ENCODE data around the gene HEY2. TPM values are rescaled to one million over a fixed set of nuclear protein-coding genes. Genes with fewer than 3 reads are reported as not detected.

Gene HEY2
- total RNA-seq, 1 experiment from 2014 or later, result 6.6 TPM

DNA sequence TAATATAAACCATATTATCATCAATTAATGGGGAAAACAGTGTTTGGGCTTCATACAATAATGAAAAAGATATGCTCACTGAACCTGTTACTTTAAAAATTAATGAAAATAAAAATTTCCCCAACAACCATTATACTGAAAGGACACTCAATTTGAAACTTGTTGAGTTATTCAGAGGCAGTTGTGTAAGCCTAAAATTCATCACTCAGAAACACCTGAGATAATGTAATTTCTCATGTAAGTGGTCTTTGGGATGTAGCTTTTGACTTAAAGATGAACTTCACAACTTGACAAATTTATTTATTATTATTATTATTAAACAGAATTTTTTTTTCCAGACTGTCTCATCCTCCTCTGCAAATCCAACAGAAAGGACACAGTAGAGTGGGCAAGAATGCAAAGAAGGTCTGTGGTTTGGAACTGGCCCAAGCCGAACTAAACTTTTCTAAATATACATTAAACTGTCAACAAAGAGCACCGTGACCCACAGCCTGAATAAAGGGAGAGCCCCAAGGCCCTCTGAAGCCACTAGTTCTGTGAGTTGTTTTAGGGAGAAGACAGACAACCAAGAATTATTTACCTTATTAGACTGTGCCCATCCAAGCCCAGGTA, 32.2 kb upstream of the HEY2 start:
- Mint-ChIP-seq H3K36me3 (ENCODE audit: insufficient read depth in 1 of 3, low read depth in 3 of 3) (peaks cover 6 to 12% (median 10%) of the 10 kb centered on the region in 3 experiments), H3K27ac (0 out of 7 replicates have a peak overlapping the region, but pooled peaks of 1 of the 3 experiments have one; percentile 31), H3K27me3 (ENCODE audit: low read depth) (no peaks in the 10 kb centered on the region; the same call in 1 of the 2 replicates), H3K9me3 (peaks cover 6 to 10% of the 10 kb centered on the region in 2 experiments; a peak in 4 of 5 replicates), H3K4me1 (peaks cover 0 to 13% of the 10 kb centered on the region in 2 experiments; a peak in 2 of 4 replicates), H3K4me3 (no peak overlapping the region)
- no peak overlapping the region for H3K56ac ChIP-seq (ENCODE audit: insufficient read length, low read depth, low read length)
- H3K18ac ChIP-seq (ENCODE audit: insufficient read length, low read depth, low read length), result no peak overlapping the region
- no peak overlapping the region for H3K14ac ChIP-seq (ENCODE audit: insufficient read depth, low read length)
- no peak overlapping the region for H2BK5ac ChIP-seq (ENCODE audit: insufficient read length, low read length)
- no peaks in the 10 kb centered on the region for H3K27me3 ChIP-seq (ENCODE audit: insufficient read depth, low read length)
- no peak overlapping the region for H3K4me2 ChIP-seq (ENCODE audit: insufficient read depth, insufficient read length, low read length)
- H2BK20ac ChIP-seq (ENCODE audit: low read depth, low read length, poor library complexity, severe bottlenecking), result no peak overlapping the region
- H3K9ac ChIP-seq (ENCODE audit: extremely low read depth, insufficient read length, low read length), result no peak overlapping the region
- no peak overlapping the region for H4K8ac ChIP-seq (replicated peaks; ENCODE audit: insufficient read length, low read depth, low read length)
- H2BK12ac ChIP-seq (ENCODE audit: insufficient read length, low read depth, low read length), result no peak overlapping the region
- no peaks in the 10 kb centered on the region for H3K79me2 ChIP-seq (ENCODE audit: insufficient read depth, low read length)
- no peaks in the 10 kb centered on the region for H3K79me1 ChIP-seq (ENCODE audit: insufficient read depth, low read depth, low read length, poor library complexity, severe bottlenecking)
- H3K27ac ChIP-seq (ENCODE audit: insufficient read length, low read depth, low read length), result no peak overlapping the region
- H2BK120ac ChIP-seq (ENCODE audit: low read depth, low read length, poor library complexity, severe bottlenecking), result no peak overlapping the region
- no CpG with 5 or more reads among the region's 2 CpGs for WGBS (ENCODE audit: extremely low coverage, insufficient read length, low lambda C conversion rate)
- H3T11ph ChIP-seq (ENCODE audit: low read length), result no peak overlapping the region
- no peak for DNase-seq
- H4K20me1 ChIP-seq (ENCODE audit: control insufficient read depth, insufficient read depth, insufficient read length), result no peaks in the 10 kb centered on the region
- H3K23me2 ChIP-seq (ENCODE audit: insufficient read length, low read depth, low read length, poor library complexity, severe bottlenecking), result no peaks in the 10 kb centered on the region
- H3K4me1 ChIP-seq (ENCODE audit: insufficient read depth, low read length), result no peaks in the 10 kb centered on the region; the same call in 1 of the 2 replicates
- no peak overlapping the region for H3K4ac ChIP-seq (ENCODE audit: low read depth, low read length)
- H2AK5ac ChIP-seq (ENCODE audit: insufficient read length, low read length), result no peak overlapping the region
- TF ChIP-seq, protein P1, sequence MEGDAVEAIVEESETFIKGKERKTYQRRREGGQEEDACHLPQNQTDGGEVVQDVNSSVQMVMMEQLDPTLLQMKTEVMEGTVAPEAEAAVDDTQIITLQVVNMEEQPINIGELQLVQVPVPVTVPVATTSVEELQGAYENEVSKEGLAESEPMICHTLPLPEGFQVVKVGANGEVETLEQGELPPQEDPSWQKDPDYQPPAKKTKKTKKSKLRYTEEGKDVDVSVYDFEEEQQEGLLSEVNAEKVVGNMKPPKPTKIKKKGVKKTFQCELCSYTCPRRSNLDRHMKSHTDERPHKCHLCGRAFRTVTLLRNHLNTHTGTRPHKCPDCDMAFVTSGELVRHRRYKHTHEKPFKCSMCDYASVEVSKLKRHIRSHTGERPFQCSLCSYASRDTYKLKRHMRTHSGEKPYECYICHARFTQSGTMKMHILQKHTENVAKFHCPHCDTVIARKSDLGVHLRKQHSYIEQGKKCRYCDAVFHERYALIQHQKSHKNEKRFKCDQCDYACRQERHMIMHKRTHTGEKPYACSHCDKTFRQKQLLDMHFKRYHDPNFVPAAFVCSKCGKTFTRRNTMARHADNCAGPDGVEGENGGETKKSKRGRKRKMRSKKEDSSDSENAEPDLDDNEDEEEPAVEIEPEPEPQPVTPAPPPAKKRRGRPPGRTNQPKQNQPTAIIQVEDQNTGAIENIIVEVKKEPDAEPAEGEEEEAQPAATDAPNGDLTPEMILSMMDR (conservative IDR thresholded peaks at IDR 0.05), result no peak
- H2BK15ac ChIP-seq (ENCODE audit: low read depth, low read length), result no peak overlapping the region
- H4K5ac ChIP-seq (ENCODE audit: insufficient read length, low read depth, low read length), result no peak overlapping the region
- no peak overlapping the region for H3K23ac ChIP-seq (ENCODE audit: insufficient read length, low read depth, low read length)
- H3K9me3 ChIP-seq (ENCODE audit: control insufficient read depth, low read depth, low read length), result peaks cover 7% of the 10 kb centered on the region
- H4K91ac ChIP-seq (ENCODE audit: insufficient read length, low read depth, low read length), result no peak overlapping the region
- no peak overlapping the region for H2AFZ ChIP-seq (ENCODE audit: low read length)

Measured in H9 (cell line).